ENCODE measurements around the gene NR1D1. TPM values are rescaled to one million over a fixed set of nuclear protein-coding genes. Genes with fewer than 3 reads are reported as not detected.

The NR1D1 gene
- total RNA-seq, 1 donor from 2014 or later: 10.8 TPM

- peak; percentile 98 for DNase-seq (ENCODE audit: low read depth)
Observed at GRCh38 chr17:40111221-40112128, 11.1 kb upstream of the NR1D1 start.

GRCh38 chr17:40110026-40110845 is 9.8 kb upstream of the NR1D1 start:
- DNase-seq (ENCODE audit: low read depth): no peak

- DNase-seq (ENCODE audit: low read depth): no peak
Observed at GRCh38 chr17:40108970-40109824, 8.8 kb upstream of the NR1D1 start.

- DNase-seq (ENCODE audit: low read depth): peak; percentile 47
Observed at GRCh38 chr17:40107522-40108174, 7.3 kb upstream of the NR1D1 start.

GRCh38 chr17:40106760-40107521 is 6.6 kb upstream of the NR1D1 start:
- DNase-seq (ENCODE audit: low read depth): peak; percentile 89

- DNase-seq (ENCODE audit: low read depth): peak; percentile 86
Observed at GRCh38 chr17:40105861-40106759, 5.7 kb upstream of the NR1D1 start.

GRCh38 chr17:40104594-40105486 is 4.5 kb upstream of the NR1D1 start:
- DNase-seq (ENCODE audit: low read depth): peak; percentile 15

GRCh38 chr17:40103688-40104087 is 3.3 kb upstream of the NR1D1 start:
- DNase-seq (ENCODE audit: low read depth): peak; percentile 69

- no peak for DNase-seq (ENCODE audit: low read depth)
Observed at GRCh38 chr17:40103071-40103661, 2.8 kb upstream of the NR1D1 start.

- DNase-seq (ENCODE audit: low read depth): peak; percentile 10
Observed at GRCh38 chr17:40101367-40102210, 1.2 kb upstream of the NR1D1 start.

GRCh38 chr17:40100669-40101366 is 429 bp upstream of the NR1D1 start:
- DNase-seq (ENCODE audit: low read depth): peak; percentile 99

- no peak for DNase-seq (ENCODE audit: low read depth)
Observed at GRCh38 chr17:40099619-40100418, 570 bp downstream of the NR1D1 start.

GRCh38 chr17:40098846-40099618 is 1.4 kb downstream of the NR1D1 start:
- DNase-seq (ENCODE audit: low read depth): peak; percentile 100

Measured in myocyte (in vitro differentiated cells).